Subcutaneous adipose tissue (tissue), 4 donors: ENCODE measurements around the gene SAV1. TPM values are rescaled to one million over a fixed set of nuclear protein-coding genes. Genes with fewer than 3 reads are reported as not detected.

Experiments
- total RNA-seq, 4 donors: library from RNA; depleted of rRNA; stranded (reverse); fragments of >200 nt; gene quantifications; one replicate each; pipeline ENCODE4 v1.1.0, GENCODE V29; 2016
- TF ChIP-seq, protein P1 (sequence below): fragments of 450-650 bp; IDR thresholded peaks from one replicate; pipeline ENCODE4 v1.5.1; 2016; ENCODE audit warnings: low read depth, mild to moderate bottlenecking, control low read depth, antibody characterized with exemption, moderate library complexity

The SAV1 gene
- total RNA-seq, 4 donors from 2014 or later: 42.5 to 77.8 (median 54.6) TPM

DNA sequence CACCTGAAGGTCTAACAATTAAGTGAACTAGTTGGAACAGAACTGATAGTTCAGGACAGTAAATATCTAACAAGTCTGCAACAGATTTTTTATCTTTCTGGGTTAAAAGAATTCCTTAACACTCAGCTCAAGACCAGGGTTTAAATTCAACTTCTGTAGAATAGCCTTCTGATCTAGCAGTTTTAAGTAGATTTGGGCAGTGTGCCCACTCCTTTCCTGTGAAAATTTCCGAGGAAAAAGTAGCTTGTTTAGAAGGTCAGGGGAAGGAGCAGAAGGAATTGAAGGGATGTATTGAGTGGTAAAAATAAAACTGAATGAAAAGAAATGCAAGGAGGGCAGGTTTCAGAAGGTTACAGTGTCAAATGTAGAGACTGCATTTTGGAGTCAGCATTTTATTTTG is 62.3 kb downstream of the SAV1 start:
- TF ChIP-seq, protein P1, sequence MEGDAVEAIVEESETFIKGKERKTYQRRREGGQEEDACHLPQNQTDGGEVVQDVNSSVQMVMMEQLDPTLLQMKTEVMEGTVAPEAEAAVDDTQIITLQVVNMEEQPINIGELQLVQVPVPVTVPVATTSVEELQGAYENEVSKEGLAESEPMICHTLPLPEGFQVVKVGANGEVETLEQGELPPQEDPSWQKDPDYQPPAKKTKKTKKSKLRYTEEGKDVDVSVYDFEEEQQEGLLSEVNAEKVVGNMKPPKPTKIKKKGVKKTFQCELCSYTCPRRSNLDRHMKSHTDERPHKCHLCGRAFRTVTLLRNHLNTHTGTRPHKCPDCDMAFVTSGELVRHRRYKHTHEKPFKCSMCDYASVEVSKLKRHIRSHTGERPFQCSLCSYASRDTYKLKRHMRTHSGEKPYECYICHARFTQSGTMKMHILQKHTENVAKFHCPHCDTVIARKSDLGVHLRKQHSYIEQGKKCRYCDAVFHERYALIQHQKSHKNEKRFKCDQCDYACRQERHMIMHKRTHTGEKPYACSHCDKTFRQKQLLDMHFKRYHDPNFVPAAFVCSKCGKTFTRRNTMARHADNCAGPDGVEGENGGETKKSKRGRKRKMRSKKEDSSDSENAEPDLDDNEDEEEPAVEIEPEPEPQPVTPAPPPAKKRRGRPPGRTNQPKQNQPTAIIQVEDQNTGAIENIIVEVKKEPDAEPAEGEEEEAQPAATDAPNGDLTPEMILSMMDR: no peak

DNA sequence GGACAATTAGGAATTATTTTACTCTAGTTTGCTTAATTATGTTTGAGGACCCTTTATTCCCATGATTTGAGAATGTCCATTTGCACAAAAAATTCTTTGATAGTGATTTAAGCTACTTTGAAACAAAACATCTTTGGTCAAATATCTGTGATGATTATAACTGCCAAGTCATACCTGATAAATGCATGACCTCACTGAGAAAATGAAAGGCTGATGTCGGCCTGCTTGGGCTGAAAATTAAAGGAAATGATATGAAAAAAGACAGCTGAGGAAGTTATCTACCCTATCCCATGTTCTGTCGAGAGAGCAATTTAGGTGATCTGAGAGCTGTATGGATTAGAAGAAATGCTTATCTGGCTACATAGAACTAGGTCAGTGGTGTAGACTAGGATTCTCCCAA is 64.5 kb downstream of the SAV1 start:
- TF ChIP-seq, protein P1: no peak

DNA sequence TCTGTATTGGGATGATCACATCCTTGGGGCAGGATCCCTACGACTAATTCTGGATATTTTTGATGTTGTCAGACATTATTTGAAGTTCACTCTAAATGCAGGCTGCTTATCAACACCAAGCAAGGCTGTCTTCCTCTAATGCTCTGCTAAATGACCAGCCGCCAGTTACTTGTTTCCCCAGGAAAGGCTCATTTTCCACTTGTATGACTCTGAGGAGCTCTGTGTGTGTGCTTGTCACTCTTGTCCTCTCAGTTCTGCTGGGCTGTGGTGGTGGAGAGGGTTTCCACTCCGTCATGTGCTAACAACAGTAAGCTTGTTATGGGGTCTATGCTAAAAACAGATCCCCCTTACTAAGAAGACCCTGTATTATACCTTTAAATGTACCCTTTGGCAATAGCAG is 66.1 kb downstream of the SAV1 start:
- TF ChIP-seq, protein P1: no peak

DNA sequence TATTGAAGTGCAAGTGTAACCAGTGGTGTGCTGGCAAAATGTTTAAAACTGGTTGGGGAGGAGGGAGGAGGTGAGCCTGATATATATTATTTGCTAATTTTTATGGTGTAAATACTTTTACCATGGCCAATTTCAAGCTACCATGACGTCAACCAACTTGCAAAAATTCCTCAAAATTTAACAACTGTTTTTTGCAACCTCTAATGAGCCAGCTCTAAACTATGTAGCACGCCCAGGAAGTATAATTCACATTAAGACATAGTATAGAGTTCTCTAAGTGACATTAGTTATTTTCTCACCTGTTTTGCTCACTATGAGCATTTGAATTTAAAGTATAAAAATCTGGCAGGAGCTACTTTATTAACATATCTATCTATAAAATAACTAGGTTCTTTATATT is 66.7 kb downstream of the SAV1 start:
- TF ChIP-seq, protein P1: no peak

DNA sequence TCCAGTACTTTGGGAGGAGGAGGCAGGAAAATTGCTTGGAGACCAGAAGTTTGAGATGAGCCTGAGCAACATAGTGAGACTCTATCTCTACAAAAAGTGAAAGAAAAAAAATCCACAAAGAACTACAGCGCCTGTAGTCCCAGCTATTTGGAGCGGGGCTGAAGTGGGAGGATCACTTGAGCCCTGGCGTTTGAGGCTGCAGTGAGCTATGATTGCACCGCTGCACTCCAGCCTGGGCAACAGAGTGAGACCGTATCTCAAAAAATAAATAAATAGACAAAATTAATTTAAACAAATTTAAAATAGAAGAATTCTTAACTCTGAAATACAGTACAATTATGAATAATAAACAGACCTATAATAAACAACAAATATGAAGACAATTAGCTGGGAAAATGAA is 67.3 kb downstream of the SAV1 start:
- TF ChIP-seq, protein P1: no peak

DNA sequence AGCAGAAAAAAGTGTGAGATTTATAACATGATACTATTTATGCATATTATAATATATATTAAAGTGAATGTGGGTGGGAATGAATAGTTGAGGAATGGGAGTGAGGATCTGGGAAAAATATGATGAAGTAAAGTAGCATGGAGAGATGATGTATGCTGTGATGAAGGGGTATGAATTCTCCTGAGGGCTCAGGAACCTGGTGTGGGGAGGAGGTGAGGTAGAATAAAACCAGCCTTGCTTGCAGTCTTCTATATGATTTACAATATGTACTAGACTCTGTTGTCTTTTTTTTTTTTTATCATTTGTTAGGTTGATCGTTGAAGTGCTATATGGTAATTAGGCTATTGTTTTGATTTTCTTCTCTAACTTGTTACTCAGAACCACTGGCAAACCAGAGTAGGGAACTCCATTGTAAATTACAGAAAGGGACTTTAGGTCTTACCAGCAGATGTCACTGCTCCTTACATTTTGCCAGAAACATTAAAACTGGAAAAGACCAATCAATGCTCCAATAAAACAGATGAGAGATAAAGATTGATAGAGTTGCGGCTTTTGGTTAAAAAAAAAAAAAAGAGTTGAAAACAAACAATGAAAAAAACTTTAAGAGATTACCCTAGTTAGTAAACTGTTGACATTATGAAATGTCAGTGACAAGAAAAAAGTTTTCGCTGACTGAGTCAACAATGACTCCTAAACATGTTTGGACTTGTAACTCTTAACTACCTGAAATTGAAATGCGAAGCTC is 68.2 kb downstream of the SAV1 start:
- TF ChIP-seq, protein P1: no peak

DNA sequence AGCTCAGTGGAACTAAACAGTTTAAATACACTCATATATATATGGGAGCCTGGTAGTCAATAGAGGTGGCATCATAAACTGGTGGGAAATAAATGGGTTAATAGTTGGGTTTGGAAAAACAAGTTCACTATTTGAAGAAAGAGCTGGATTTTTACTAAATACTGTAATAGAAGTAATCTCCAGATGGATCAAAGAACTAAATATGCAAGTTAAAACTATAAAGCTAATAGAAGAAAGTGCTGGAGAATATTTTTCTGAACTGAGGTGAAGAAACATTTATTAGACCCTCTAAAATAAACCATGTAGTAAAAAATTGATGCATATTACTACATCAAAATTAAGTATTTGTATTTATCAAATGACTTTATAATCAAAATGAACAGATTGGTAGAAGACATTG is 69.3 kb downstream of the SAV1 start:
- TF ChIP-seq, protein P1: no peak
